NCI-H510A treated with DMSO at 0.1 percent for 48 hours (cell line): Measurements from ENCODE around the gene KAT8.
"Not testable (repeated sequence)": the region's sequence is repeated elsewhere in the genome, so short reads cannot be mapped to it uniquely, and the experiment has no call there.

Experiments used
- DNase-seq: peaks from one replicate; lab custom pipeline; 2025; lab: John Stamatoyannopoulos, UW

Gene KAT8

DNA sequence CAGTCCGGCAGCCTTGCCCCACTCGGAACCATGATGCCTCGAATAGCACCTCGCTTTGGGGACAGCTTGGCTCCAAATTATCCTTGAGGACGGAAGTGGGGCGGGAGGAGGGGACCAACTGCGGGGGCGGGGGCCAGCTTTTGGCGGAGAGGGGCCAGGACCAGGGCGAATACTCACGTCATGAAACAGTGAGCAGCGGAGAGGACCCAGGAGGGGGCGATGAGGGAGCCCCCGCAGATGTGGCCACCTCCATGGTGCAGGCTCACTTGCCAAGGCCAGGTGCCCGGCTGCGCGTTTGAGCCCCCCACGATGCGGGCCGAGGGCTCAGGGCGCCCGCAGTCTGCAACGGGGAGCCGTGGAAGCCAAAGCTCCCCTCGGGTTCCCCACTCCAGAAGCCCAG is 31.4 kb downstream of the KAT8 start:
- no peak for DNase-seq

DNA sequence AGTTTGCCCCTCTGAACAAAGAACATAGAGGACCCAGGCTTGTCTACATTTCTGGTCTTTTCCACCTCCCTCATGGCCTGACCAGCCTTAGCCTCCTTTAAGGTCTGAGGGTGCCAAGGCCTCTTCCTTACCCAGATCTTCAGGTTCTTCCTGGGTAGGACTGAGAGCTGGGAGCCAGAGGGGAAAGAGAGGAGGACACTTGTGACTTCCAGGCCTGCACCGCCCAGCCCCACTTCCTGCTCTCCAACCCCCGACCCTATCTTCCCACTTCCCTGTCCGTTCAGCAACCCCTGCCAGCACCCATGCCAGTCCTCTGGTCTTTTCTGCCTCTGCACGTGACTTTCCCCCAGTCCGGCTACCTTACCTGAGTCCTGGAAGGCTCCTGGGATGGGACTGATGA is 31.9 kb downstream of the KAT8 start:
- DNase-seq: no peak

DNA sequence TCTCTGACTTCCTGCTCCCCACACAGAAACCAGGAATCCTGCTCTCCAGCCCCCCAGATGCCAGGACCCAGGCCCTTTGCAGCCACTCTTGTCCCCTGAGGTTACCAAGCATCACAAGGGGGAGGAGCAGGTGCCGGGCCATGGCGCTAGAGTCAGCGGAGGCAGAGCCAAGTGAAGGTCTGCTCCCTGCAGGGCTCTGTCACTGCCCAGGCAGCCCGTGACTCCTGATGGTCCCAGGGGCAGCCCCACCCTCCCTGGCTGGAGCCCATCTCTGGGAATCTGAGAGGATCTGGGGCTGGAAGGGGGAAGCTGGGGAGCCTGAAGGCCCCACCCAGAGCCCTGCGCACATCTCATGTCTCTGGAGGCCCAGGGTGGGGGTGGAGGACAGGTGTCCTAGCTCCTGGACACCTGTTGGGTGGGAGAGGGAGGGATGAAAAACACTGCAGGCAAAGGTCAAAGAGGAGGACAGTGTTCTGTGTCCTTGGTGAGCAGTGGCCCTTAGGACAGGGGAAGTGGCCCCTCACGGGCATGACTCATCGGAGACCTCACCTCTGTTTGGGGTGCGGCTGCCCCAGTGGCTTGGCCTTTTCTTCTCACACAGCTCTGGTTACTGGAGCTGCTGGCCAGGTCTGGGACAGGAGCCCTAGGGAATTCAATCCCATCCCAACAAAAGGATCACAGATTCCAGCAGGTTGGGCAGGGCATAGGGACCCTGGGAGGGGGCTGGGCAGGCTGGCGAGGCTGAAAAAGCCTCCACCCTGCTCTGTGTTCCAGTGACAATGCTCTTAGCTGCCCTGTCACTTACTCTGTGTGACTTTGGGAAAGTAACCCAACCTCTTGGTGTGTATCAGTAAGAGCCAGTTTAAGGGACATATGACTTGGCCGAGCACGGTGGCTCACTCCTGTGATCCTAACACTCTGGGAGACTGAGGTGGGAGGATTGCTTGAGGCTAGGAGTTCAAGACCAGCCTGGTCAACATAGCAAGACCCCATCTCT is 32.7 kb downstream of the KAT8 start, which contains the start of gene PRSS36:
Gene PRSS36, minus strand, starts transcription at position 173 of the 997 bp plus-strand sequence. Its CDS starts 31 bp downstream, at position 142.
- DNase-seq: no peak

DNA sequence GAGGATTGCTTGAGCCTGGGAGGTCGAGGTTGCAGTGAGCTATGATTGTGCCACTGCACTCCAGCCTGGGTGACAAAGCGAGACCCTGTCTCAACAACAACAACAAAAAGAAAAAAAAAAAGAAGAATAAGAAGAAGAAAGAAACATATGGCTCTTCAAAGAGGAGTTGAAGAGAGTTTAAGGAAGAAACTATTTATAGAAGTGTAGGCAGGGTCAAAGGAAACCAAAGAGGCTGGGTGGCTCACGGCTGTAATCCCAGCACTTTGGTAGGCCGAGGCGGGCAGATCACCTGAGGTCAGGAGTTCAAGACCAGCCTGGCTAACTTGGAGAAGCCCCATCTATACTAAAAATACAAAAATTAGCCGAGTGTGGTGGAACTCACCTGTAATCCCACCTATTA is 33.5 kb downstream of the KAT8 start:
- DNase-seq: not testable (repeated sequence)

DNA sequence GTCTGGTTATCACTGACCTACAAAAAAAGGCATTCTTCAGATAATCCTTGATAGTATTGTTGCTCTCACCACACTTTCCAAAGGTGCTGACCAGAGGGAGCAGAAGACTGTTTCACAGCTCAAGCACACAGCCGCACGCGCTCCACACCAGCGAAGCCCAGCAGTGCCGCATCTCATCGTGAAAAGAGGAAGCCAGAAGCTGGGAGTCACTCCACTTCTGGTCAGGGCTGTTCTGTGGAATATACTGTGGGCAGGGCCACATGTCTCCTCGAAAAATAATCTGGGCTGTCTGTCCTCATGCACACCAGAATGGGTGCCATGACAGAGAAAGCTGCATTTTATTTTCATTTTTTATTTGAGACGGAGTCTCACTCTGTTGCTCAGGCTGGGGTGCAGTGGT is 39.7 kb downstream of the KAT8 start:
- no peak for DNase-seq

DNA sequence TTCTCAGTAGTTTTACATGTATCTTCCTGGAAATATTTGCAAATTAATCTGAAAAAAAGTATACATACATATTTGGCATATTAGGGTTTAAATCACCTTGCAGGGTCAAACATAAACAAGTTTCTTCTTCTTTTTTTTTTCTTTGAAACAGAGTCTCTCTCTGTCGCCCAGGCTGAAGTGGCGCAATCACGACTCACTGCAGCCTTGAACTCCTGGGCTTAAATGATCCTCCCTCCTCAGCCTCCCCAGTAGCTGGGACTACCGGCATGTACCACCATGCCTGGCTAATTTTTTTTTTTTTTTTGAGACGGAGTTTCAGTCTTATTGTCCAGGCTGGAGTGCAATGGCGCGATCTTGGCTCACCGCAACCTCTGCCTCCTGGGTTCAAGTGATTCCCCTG is 49.9 kb downstream of the KAT8 start:
- DNase-seq: no peak

DNA sequence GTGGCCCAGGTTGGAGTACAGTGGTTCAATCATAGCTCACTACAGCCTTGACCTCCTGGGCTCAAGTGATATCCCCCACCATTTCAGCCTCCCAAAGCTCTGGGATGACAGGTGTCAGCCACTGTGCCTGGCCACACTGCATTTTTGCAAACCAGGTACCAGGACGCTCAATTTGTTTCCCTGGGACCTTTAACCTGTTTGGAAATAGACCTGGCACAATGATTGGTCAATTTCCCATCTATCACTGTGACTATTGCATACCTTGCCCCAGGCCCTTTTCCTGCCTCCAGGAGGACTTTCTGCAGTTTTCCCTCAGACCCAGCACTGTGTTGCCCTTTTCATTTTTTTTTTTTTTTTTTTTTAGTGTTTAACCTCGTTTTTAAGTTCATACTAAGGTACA is 51.4 kb downstream of the KAT8 start:
- no peak for DNase-seq

DNA sequence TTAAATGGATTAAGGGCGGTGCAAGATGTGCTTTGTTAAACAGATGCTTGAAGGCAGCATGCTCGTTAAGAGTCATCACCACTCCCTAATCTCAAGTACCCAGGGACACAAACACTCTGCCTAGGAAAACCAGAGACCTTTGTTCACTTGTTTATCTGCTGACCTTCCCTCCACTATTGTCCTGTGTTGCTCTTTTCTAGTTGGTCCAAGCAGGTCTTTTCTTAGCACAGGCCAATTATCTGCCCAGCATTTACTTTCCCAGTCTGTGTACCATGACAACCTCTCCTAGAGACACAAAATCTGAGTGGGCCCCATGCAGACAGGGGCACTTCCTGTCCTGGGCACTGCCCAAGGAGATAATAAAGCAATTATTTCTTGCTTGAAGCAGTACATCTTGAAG is 52.6 kb downstream of the KAT8 start:
- peak; percentile 29 for DNase-seq

DNA sequence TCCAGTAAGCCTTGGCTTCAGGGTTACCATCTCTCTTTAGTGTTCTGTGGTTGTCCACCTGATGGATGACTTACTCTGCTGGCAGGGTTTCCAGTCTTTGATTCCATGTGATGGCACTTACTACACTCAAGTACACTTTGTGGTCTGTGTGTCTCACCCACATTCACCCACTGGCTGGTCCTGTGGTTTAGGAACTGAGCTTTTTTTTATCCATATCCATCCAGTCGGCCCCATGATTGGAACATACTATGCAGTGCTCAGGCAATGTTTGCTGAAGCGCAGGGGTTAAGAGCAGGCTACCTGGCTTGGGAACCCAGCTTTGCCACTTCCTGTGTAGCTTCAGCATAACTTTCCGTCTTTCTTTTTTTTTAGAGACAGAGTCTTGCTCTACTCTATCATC is 59.7 kb downstream of the KAT8 start:
- peak; percentile 23 for DNase-seq

DNA sequence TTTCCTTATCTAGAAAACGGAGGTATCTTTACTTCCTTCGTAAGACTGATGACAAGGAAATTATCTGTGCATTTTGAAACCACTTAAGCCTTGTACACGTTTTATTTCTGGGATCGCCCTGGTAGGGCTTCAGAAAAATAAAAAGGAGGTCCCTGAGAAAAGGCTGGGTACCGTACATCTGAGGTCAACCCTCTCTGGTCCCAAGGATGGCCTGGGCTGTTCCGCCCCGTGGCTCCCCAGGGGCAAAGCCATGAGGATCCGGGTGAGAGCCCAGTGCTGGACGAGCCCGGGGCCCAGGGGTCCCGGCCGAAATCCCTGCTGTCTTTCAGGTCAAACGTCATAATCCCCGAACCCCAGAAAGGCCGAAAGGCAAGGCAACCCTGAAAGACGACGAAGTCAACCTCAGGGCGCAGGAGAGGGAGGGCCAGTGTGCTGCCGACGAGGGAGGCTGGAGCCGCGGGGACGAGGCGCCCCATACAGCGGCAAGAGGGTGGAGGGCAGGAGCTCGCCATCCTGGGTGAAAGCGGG is 61.8 kb downstream of the KAT8 start:
- no peak for DNase-seq

DNA sequence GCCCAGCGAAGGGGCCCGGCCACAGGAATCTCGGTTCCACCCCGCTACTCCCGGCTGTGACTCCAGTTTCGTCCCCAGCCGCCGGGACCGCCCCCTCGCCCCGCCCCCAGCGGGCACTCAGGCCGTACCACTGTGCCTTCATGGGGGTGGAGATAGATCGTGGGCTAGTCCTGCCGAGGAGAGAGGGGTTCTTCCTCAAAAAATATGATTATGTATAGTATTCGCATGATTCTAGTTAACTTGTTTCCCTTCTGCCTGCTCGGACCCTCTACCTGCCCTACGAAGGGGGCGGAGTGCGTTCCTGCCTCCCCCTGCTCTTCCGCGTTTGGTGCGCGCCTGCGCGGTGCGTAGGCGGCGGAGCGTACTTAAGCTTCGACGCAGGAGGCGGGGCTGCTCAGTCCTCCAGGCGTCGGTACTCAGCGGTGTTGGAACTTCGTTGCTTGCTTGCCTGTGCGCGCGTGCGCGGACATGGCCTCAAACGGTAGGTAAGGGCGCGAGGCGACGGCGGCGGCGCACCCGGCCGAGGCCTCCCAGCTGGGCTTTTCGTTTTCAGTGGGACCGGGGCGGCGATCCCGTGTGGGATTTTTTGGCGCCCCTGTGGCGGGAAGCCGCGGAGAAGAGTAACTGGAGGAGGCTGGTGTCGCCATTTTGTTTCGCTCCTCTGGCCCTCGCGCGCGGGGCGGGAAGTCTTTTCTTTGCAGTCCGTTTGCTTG is 62.4 kb downstream of the KAT8 start, which contains the start of gene FUS:
Gene FUS, plus strand, starts transcription at position 393 of the 713 bp plus-strand sequence. Its CDS starts 76 bp downstream, at position 469.
- DNase-seq: peak; percentile 96
